Esophagus squamous epithelium (tissue), 4 donors: ENCODE data around the gene ACOX2.

ENCODE experiments used
- CTCF ChIP-seq, 6 experiments: fragments of 450-650 bp in 4 of 6; fragments of 200-600 bp in 2 of 6; sonication (generic) in 2 of 6; IDR thresholded peaks; one replicate each; pipeline ENCODE4 v1.5.1; 2016 to 2019; ENCODE audit warnings: antibody characterized with exemption in 6 of 6, mild to moderate bottlenecking in 4 of 6, moderate library complexity in 4 of 6
- POLR2A ChIP-seq, 4 donors: fragments of 450-650 bp; IDR thresholded peaks; one replicate each; pipeline ENCODE4 v1.6.1; 2017; ENCODE audit warnings: antibody characterized with exemption in 4 of 4, mild to moderate bottlenecking in 4 of 4, moderate library complexity in 3 of 4

DNA sequence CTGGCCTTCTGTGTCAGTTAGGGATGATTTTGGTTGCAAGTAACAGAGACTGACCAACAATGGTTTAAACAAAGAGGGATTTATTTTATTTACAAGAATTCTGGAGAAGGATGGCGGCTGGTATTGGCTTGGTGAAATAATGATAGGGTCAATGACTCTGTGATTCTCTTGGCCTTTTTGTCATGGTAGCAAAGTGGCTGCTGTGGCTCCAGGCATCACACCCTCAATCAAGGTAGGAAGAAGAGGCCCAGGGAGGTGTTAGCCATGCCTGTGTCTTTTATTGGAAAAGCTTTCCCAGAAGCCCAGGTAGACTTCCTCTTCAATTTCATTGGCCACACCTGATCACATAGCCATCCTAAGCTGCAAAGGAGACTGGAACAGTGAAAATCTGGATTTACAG is 27.1 kb upstream of the ACOX2 start:
- TF ChIP-seq CTCF (IDR thresholded peaks at IDR 0.05) (no peak), POLR2A (IDR thresholded peaks at IDR 0.05) (no peak)
